GM18517 (cell line): Measurements from ENCODE around the gene VPS18.
A peak's percentile ranks its signal among the peaks of the same experiment; 100 is the strongest.

Experiments
- ATAC-seq: cut with Tn5 transposase; IDR thresholded peaks from one replicate; pipeline ENCODE4 v1.9.1; 2021; ENCODE audit warnings: mild to moderate bottlenecking, moderate library complexity; ENCODE audit not compliant: unreplicated experiment

Gene VPS18

GRCh38 chr15:40952301-40952900, 58.2 kb downstream of the VPS18 start:
- no peak for ATAC-seq

GRCh38 chr15:40952901-40953712, 58.9 kb downstream of the VPS18 start, which contains the start of gene CHAC1:
Gene CHAC1, plus strand, starts transcription at chr15:40953471. Its CDS starts 113 bp downstream, at chr15:40953584.
- peak; percentile 96 for ATAC-seq
